ENCODE results near the gene UBN2.
A peak's percentile ranks its signal among the peaks of the same experiment; 100 is the strongest.

UBN2 gene

GRCh38 chr7:139339025-139339424 is 108.0 kb downstream of the UBN2 start:
- no peaks in the 10 kb centered on the region for H3K36me3 ChIP-seq (ENCODE audit: control insufficient read depth, insufficient read depth, low read length)
- H3K4me3 ChIP-seq (replicated peaks; ENCODE audit: low read depth, low read length), result no peak overlapping the region
- TF ChIP-seq CTCF (IDR thresholded peaks at IDR 0.05; ENCODE audit: insufficient read depth, low read length, poor library complexity, severe bottlenecking), result no peak
- no peaks in the 10 kb centered on the region for H3K27me3 ChIP-seq (replicated peaks; ENCODE audit: control insufficient read depth, insufficient read depth, low read length)
- no peak for DNase-seq (ENCODE audit: extremely low read depth, insufficient read length)

GRCh38 chr7:139339698-139340036 is 108.6 kb downstream of the UBN2 start:
- H3K36me3 ChIP-seq (ENCODE audit: control insufficient read depth, insufficient read depth, low read length), result no peaks in the 10 kb centered on the region
- TF ChIP-seq CTCF (IDR thresholded peaks at IDR 0.05; ENCODE audit: insufficient read depth, low read length, poor library complexity, severe bottlenecking), result no peak
- DNase-seq (ENCODE audit: extremely low read depth, insufficient read length), result no peak
- no peaks in the 10 kb centered on the region for H3K27me3 ChIP-seq (replicated peaks; ENCODE audit: control insufficient read depth, insufficient read depth, low read length)
- H3K4me3 ChIP-seq (replicated peaks; ENCODE audit: low read depth, low read length), result peak overlapping the region; percentile 76

GRCh38 chr7:139340037-139340807 is 109.2 kb downstream of the UBN2 start:
- Histone ChIP-seq H3K36me3 (ENCODE audit: control insufficient read depth, insufficient read depth, low read length) (no peaks in the 10 kb centered on the region; the same call in 1 of the 2 replicates), H3K27me3 (replicated peaks; ENCODE audit: control insufficient read depth, insufficient read depth, low read length) (no peaks in the 10 kb centered on the region), H3K4me3 (replicated peaks; ENCODE audit: low read depth, low read length) (peak overlapping the region; percentile 76)
- peak; percentile 81 for TF ChIP-seq CTCF (IDR thresholded peaks at IDR 0.05; ENCODE audit: insufficient read depth, low read length, poor library complexity, severe bottlenecking)
- peak; percentile 100 for DNase-seq (ENCODE audit: extremely low read depth, insufficient read length)

GRCh38 chr7:139340808-139341057 is 109.7 kb downstream of the UBN2 start:
- no peak for DNase-seq (ENCODE audit: extremely low read depth, insufficient read length)
- H3K4me3 ChIP-seq (replicated peaks; ENCODE audit: low read depth, low read length), result peak overlapping the region; percentile 76
- H3K36me3 ChIP-seq (ENCODE audit: control insufficient read depth, insufficient read depth, low read length), result no peaks in the 10 kb centered on the region; the same call in 1 of the 2 replicates
- H3K27me3 ChIP-seq (replicated peaks; ENCODE audit: control insufficient read depth, insufficient read depth, low read length), result no peaks in the 10 kb centered on the region
- TF ChIP-seq CTCF (IDR thresholded peaks at IDR 0.05; ENCODE audit: insufficient read depth, low read length, poor library complexity, severe bottlenecking), result no peak

GRCh38 chr7:139341058-139341775 is 110.2 kb downstream of the UBN2 start, which contains the start of gene FMC1:
Gene FMC1 (plus strand): TSS chr7:139341337. CDS start chr7:139341385, 48 bp downstream.
- peak; percentile 47 for TF ChIP-seq CTCF (IDR thresholded peaks at IDR 0.05; ENCODE audit: insufficient read depth, low read length, poor library complexity, severe bottlenecking)
- Histone ChIP-seq H3K27me3 (replicated peaks; ENCODE audit: control insufficient read depth, insufficient read depth, low read length) (no peaks in the 10 kb centered on the region), H3K4me3 (replicated peaks; ENCODE audit: low read depth, low read length) (peak within 1 kb of the TSS; percentile 76), H3K36me3 (ENCODE audit: control insufficient read depth, insufficient read depth, low read length) (no peaks in the 10 kb centered on the region; the same call in 1 of the 2 replicates)
- peak; percentile 91 for DNase-seq (ENCODE audit: extremely low read depth, insufficient read length)
